ENCODE results near the gene SKI. TPM values are rescaled to one million over a fixed set of nuclear protein-coding genes. Genes with fewer than 3 reads are reported as not detected.

SKI gene
- total RNA-seq, 1 donor from 2014 or later, result 90.0 TPM

DNA sequence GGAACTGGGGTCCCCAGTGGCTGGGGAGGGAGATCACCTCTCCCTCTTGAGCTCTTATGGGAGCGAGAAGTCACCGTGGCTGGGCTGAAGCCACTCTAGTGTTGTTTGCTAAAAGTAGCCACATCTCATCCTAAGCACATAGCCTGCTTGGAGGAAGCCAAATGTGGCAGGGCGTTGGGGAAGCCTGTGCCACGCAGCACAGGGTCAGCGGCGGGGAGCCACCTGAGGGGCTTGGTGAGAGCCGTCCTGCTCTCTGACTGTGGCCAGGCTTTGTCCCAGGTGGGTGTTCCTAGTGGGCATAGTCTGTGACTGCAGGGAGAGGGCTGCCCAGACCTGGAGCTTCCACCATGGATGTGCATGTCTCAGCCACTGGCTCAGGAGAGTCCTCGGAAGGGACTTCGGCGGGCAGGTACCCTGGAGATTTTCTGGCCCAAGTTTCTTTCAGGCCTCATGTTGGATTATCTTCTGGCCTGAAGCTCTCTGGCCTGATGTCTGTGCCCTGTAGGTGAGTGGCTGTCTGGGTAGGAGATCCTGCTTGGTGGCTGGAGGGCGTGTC, 124.3 kb downstream of the SKI start:
- H3K36me3 ChIP-seq, result no peaks in the 10 kb centered on the region
- ATAC-seq, result no peak
- no peaks in the 10 kb centered on the region for H3K27me3 ChIP-seq (ENCODE audit: low read depth)
- no peaks in the 10 kb centered on the region for H3K9me3 ChIP-seq
- no peak for TF ChIP-seq CTCF (IDR thresholded peaks at IDR 0.05)
- H3K4me1 ChIP-seq, result no peaks in the 10 kb centered on the region
- intact Hi-C loops (cut with DNase I), result no loop called here
- H3K27ac ChIP-seq, result no peak overlapping the region
- peak; percentile 25 for DNase-seq
- H3K4me3 ChIP-seq, result no peak overlapping the region

DNA sequence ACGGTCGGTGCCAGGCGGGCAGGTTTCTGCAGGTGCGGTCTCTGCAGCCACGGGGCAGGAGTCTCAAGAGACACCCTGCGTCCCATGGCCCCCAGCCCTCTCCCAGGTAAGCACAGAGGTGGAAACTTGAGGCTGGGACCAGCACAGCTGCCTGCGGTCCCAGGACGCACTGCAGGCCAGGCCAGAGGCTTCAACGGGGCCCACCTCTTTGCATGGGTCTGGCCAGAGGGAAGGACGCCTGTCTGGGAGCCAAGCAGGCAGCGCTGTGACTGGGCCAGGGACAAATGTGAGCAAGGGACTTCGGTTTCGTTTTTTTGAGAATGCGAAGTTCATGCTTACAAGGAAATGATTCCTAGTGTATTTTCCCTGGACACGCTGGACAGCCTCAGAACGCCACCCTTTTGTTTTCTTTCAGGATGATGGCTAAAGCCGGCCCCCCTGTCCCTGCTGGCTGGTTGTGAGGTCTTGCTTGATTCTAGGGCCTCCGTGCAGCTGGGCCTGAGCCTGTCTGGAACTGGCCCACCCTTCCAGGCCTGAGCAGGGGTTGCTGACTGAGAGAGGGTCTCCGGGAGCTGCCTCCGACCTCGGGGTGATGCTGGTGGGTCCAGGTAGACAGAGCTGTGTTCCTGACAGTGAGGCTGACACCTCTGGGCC, 124.9 kb downstream of the SKI start:
- peak; percentile 45 for DNase-seq
- Histone ChIP-seq H3K27me3 (ENCODE audit: low read depth) (no peaks in the 10 kb centered on the region), H3K4me3 (no peak overlapping the region), H3K4me1 (no peaks in the 10 kb centered on the region), H3K36me3 (no peaks in the 10 kb centered on the region), H3K27ac (no peak overlapping the region), H3K9me3 (no peaks in the 10 kb centered on the region)
- intact Hi-C loops (cut with DNase I), result no loop called here
- ATAC-seq, result no peak
- TF ChIP-seq CTCF (IDR thresholded peaks at IDR 0.05), result no peak

- TF ChIP-seq CTCF (IDR thresholded peaks at IDR 0.05), result no peak
- intact Hi-C loops (cut with DNase I), result no loop called here
- H3K27ac ChIP-seq, result no peak overlapping the region
- H3K4me1 ChIP-seq, result no peaks in the 10 kb centered on the region
- no peaks in the 10 kb centered on the region for H3K9me3 ChIP-seq
- DNase-seq, result peak; percentile 20
- no peak overlapping the region for H3K4me3 ChIP-seq
- H3K27me3 ChIP-seq (ENCODE audit: low read depth), result no peaks in the 10 kb centered on the region
- no peaks in the 10 kb centered on the region for H3K36me3 ChIP-seq
- no peak for ATAC-seq
Observed at GRCh38 chr1:2353551-2354438, 125.7 kb downstream of the SKI start.

- intact Hi-C loops (cut with DNase I), result no loop called here
- DNase-seq, result peak; percentile 34
- Histone ChIP-seq H3K4me1 (no peaks in the 10 kb centered on the region), H3K36me3 (no peaks in the 10 kb centered on the region), H3K9me3 (no peaks in the 10 kb centered on the region), H3K27me3 (ENCODE audit: low read depth) (no peaks in the 10 kb centered on the region), H3K27ac (no peak overlapping the region), H3K4me3 (no peak overlapping the region)
- no peak for ATAC-seq
- TF ChIP-seq CTCF (IDR thresholded peaks at IDR 0.05), result no peak
Observed at GRCh38 chr1:2354511-2355372, 126.6 kb downstream of the SKI start.

Data from lower lobe of right lung (tissue), 2 donors.